ENCODE results near the gene ZNF483.
"Not testable (repeated sequence)": the region's sequence is repeated elsewhere in the genome, so short reads cannot be mapped to it uniquely, and the experiment has no call there.

ZNF483 gene

GRCh38 chr9:111610149-111610548 lies 85.2 kb downstream of the ZNF483 start:
- DNase-seq (ENCODE audit: low read depth in 2 of 2): no peak

- no peak for DNase-seq (ENCODE audit: low read depth in 2 of 2)
Observed at GRCh38 chr9:111610845-111611244, 85.9 kb downstream of the ZNF483 start.

GRCh38 chr9:111613436-111614040 lies 88.6 kb downstream of the ZNF483 start:
- no peak for DNase-seq (ENCODE audit: low read depth in 2 of 2)

- DNase-seq (ENCODE audit: low read depth in 2 of 2): no peak
Observed at GRCh38 chr9:111615928-111616327, 90.9 kb downstream of the ZNF483 start.

GRCh38 chr9:111617349-111617748 lies 92.4 kb downstream of the ZNF483 start:
- not testable (repeated sequence) for DNase-seq (ENCODE audit: low read depth in 2 of 2)

- no peak for DNase-seq (ENCODE audit: low read depth in 2 of 2)
Observed at GRCh38 chr9:111621895-111622480, 97.0 kb downstream of the ZNF483 start.

GRCh38 chr9:111622626-111623025 lies 97.6 kb downstream of the ZNF483 start:
- DNase-seq (ENCODE audit: low read depth in 2 of 2): no peak

Data from activated CD4-positive, alpha-beta T cell treated with anti-CD3 and anti-CD28 coated beads for 24 hours (primary cell).